Measurements from ENCODE around the gene OR9I1.

Gene OR9I1

GRCh38 chr11:58070585-58070984 lies 54.7 kb downstream of the OR9I1 start:
- DNase-seq (ENCODE audit: low spot score): no peak
- no peak for TF ChIP-seq CTCF (IDR thresholded peaks at IDR 0.05; ENCODE audit: extremely low read depth, missing control alignments)

- DNase-seq (ENCODE audit: low spot score): no peak
- TF ChIP-seq CTCF (IDR thresholded peaks at IDR 0.05; ENCODE audit: extremely low read depth, missing control alignments): no peak
Measured at GRCh38 chr11:58068655-58069054, 56.7 kb downstream of the OR9I1 start.

- DNase-seq (ENCODE audit: low spot score): no peak
- no peak for TF ChIP-seq CTCF (IDR thresholded peaks at IDR 0.05; ENCODE audit: extremely low read depth, missing control alignments)
Measured at GRCh38 chr11:58067685-58068084, 57.6 kb downstream of the OR9I1 start.

Data from GM20000 (cell line).